Neutrophil (primary cell): ENCODE results near the gene MCFD2.

Source experiments
- H3K27ac ChIP-seq: fragments of 200-600 bp; sonication (generic); 2 replicates; pipeline ENCODE4 v1.5.1; 2016; ENCODE audit warnings: mild to moderate bottlenecking, moderate library complexity
- H3K27me3 ChIP-seq: fragments of 200-600 bp; sonication (generic); 2 replicates; pipeline ENCODE4 v1.6.0; 2016; ENCODE audit warnings: mild to moderate bottlenecking
- H3K36me3 ChIP-seq: fragments of 200-600 bp; sonication (generic); 2 replicates; pipeline ENCODE4 v1.5.1; 2017
- H3K4me1 ChIP-seq, 2 experiments: fragments of 200-600 bp in 1 of 2; sonication (generic) in 1 of 2; 1 replicate in 1 of 2; 2 replicates in 1 of 2; pipeline versions ENCODE4 v1.5.1 to v1.6.1; 2013 to 2016; ENCODE audit warnings: low read depth in 1 of 2, low read length in 1 of 2, mild to moderate bottlenecking in 1 of 2, moderate library complexity in 1 of 2; ENCODE audit not compliant: control insufficient read depth in 1 of 2, insufficient read depth in 1 of 2
- H3K4me3 ChIP-seq, 2 experiments: fragments of 200-600 bp in 1 of 2; sonication (generic) in 1 of 2; 1 replicate in 1 of 2; 2 replicates in 1 of 2; pipeline ENCODE4 v1.5.1; 2013 to 2016; ENCODE audit warnings: low read depth in 1 of 2, low read length in 1 of 2, mild to moderate bottlenecking in 1 of 2, moderate library complexity in 1 of 2
- H3K9me3 ChIP-seq: fragments of 200-600 bp; sonication (generic); 2 replicates; pipeline ENCODE4 v1.5.1; 2016
- CTCF ChIP-seq: fragments of 200-600 bp; sonication (generic); IDR thresholded peaks from 2 replicates; pipeline ENCODE4 v1.5.1; 2016; ENCODE audit warnings: antibody characterized with exemption

MCFD2 gene

DNA sequence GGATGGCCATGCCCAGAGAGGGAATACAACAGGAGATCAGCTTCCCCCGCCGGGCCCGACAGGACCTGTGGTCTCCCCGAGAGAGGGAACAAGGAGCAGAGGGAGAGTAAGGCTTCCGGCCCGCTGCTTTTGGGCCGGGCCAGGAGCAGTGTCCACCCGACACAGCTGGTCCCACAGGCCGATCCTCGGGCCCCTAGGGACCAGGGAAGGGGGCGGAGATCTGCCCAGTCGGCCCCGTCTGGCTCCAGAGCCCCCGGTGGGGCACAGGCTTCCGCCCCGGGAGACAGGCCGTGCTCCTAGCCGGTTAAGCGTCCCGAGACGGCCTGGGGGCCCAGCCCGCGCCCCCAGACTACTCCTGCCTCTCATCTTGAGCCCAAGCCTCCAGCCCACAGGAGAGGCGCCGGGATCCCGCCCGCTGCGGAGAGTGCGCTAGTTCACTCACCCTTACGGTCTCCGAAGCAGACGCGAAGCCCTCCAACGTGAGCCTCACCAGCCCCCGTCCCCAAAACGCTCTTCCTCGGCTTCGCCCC is at the start of gene MCFD2:
Gene MCFD2 (minus strand): TSS at position 526 of the 530 bp plus-strand sequence. CDS start 6,635 bp downstream, outside the sequence.
- Histone ChIP-seq H3K9me3 (no peaks in the 10 kb centered on the region), H3K36me3 (no peaks in the 10 kb centered on the region), H3K27ac (peak within 1 kb of the TSS; percentile 54), H3K4me1 (peaks cover 24 to 26% of the 10 kb centered on the region in 2 experiments), H3K4me3 (peak within 1 kb of the TSS; percentile 91 to 99), H3K27me3 (no peaks in the 10 kb centered on the region)
- TF ChIP-seq CTCF: no peak

- Histone ChIP-seq H3K9me3 (no peaks in the 10 kb centered on the region), H3K27me3 (no peaks in the 10 kb centered on the region), H3K4me3 (no peak overlapping the region), H3K4me1 (peaks cover 11 to 14% of the 10 kb centered on the region in 2 experiments), H3K36me3 (peaks cover 4% of the 10 kb centered on the region), H3K27ac (no peak overlapping the region)
- TF ChIP-seq CTCF: no peak
Observed at GRCh38 chr2:46964835-46965560, 49.4 kb upstream of the MCFD2 start.

GRCh38 chr2:46963941-46964673 is 48.5 kb upstream of the MCFD2 start:
- Histone ChIP-seq H3K4me3 (no peak overlapping the region), H3K27me3 (no peaks in the 10 kb centered on the region), H3K27ac (no peak overlapping the region), H3K36me3 (peaks cover 5% of the 10 kb centered on the region), H3K9me3 (no peaks in the 10 kb centered on the region), H3K4me1 (peaks cover 11 to 14% of the 10 kb centered on the region in 2 experiments)
- TF ChIP-seq CTCF: no peak

- Histone ChIP-seq H3K27ac (no peak overlapping the region), H3K4me3 (no peak overlapping the region), H3K27me3 (no peaks in the 10 kb centered on the region), H3K4me1 (peaks cover 11 to 14% of the 10 kb centered on the region in 2 experiments), H3K36me3 (peaks cover 13% of the 10 kb centered on the region), H3K9me3 (no peaks in the 10 kb centered on the region)
- no peak for TF ChIP-seq CTCF
Observed at GRCh38 chr2:46963210-46963609, 47.6 kb upstream of the MCFD2 start.

DNA sequence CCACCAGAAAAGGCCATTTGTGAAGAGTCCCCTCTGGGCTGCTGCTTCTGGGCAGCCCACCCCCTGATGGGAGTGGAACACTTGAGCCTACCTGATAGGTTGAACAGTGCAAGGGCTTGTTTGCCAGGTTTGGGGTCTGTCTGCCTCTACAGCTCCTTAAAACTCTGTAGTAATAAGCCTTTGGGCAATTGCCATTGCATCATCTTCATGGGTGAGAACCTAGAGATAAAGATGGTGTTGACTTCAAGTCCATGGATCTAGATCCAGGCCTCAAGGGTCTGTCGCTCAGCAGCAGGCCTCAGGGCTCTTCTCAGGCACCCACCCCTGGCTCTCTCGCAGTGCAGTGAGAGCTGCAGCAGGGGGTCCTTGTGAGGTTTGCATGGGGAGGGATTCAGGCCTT is 47.1 kb upstream of the MCFD2 start:
- no peak overlapping the region for H3K27ac ChIP-seq
- peaks cover 17% of the 10 kb centered on the region for H3K36me3 ChIP-seq
- no peaks in the 10 kb centered on the region for H3K9me3 ChIP-seq
- peaks cover 11 to 14% of the 10 kb centered on the region in 2 experiments for H3K4me1 ChIP-seq
- TF ChIP-seq CTCF: no peak
- H3K4me3 ChIP-seq: no peak overlapping the region
- H3K27me3 ChIP-seq: no peaks in the 10 kb centered on the region
